CD4-positive, alpha-beta T cell (primary cell): ENCODE measurements around the gene MTX3. TPM values are rescaled to one million over a fixed set of nuclear protein-coding genes. Genes with fewer than 3 reads are reported as not detected.

ENCODE experiments used
- ATAC-seq: fragments of 200-7000 bp; cut with Tn5 transposase; one replicate; pipeline ENCODE4 v1.10.0; 2022; ENCODE audit warnings: mild to moderate bottlenecking; ENCODE audit not compliant: poor library complexity
- CTCF ChIA-PET: fragments of 350-600 bp; sonication (Branson Sonifier 250); formaldehyde crosslinking; loops from one replicate; lab custom pipeline; 2021; ENCODE audit warnings: antibody characterized with exemption, inconsistent platforms; lab: Charles Lee
- POLR2A ChIA-PET: fragments of 350-600 bp; sonication (Branson Sonifier 250); formaldehyde crosslinking; loops from one replicate; lab custom pipeline; 2021; ENCODE audit warnings: antibody characterized with exemption, inconsistent platforms; lab: Charles Lee
- DNase-seq, 14 experiments: peaks; one replicate each; pipeline ENCODE4 v3.0.0-alpha.2; 2013 to 2020; ENCODE audit warnings: mixed read lengths in 2 of 14
- H3K27ac ChIP-seq, 2 donors: one replicate each; pipeline versions ENCODE4 v1.5.1 to v1.7.0; 2013; ENCODE audit warnings: low read length in 2 of 2, low read depth in 1 of 2, mild to moderate bottlenecking in 1 of 2
- H3K27me3 ChIP-seq, 2 experiments: 1 replicate in 1 of 2; 2 replicates in 1 of 2; pipeline versions ENCODE4 v1.6.1 to v1.7.0; 2013; ENCODE audit warnings: low read length in 2 of 2, control low read depth in 1 of 2, mild to moderate bottlenecking in 1 of 2, moderate library complexity in 1 of 2; ENCODE audit not compliant: insufficient read depth in 2 of 2, control insufficient read depth in 1 of 2
- H3K36me3 ChIP-seq: one replicate; pipeline ENCODE4 v1.6.1; 2013; ENCODE audit warnings: low read length, control low read depth; ENCODE audit not compliant: insufficient read depth
- H3K4me1 ChIP-seq: one replicate; pipeline ENCODE4 v1.6.1; 2013; ENCODE audit warnings: low read length, control low read depth; ENCODE audit not compliant: insufficient read depth
- H3K4me3 ChIP-seq: one replicate; pipeline ENCODE4 v1.5.1; 2013; ENCODE audit warnings: mild to moderate bottlenecking, low read length, moderate library complexity
- H3K9me3 ChIP-seq, 2 experiments: 1 replicate in 1 of 2; 2 replicates in 1 of 2; pipeline versions ENCODE4 v1.6.1 to v1.7.0; 2013; ENCODE audit warnings: low read length in 2 of 2, mild to moderate bottlenecking in 2 of 2, control low read depth in 1 of 2, moderate library complexity in 1 of 2; ENCODE audit not compliant: control insufficient read depth in 1 of 2, insufficient read depth in 1 of 2
- H3K27ac Mint-ChIP-seq: one replicate; pipeline ENCODE4 v1.8.0; 2020; ENCODE audit warnings: mixed read lengths
- H3K27me3 Mint-ChIP-seq: one replicate; pipeline ENCODE4 v1.8.0; 2021; ENCODE audit warnings: mixed read lengths
- H3K36me3 Mint-ChIP-seq: one replicate; pipeline ENCODE4 v1.8.0; 2021; ENCODE audit warnings: low read depth, mixed read lengths
- H3K4me1 Mint-ChIP-seq: one replicate; pipeline ENCODE4 v1.8.0; 2021; ENCODE audit warnings: low read depth, mixed read lengths
- H3K4me3 Mint-ChIP-seq: one replicate; pipeline ENCODE4 v1.8.0; 2020; ENCODE audit warnings: mild to moderate bottlenecking, mixed read lengths
- H3K9me3 Mint-ChIP-seq: one replicate; pipeline ENCODE4 v1.8.0; 2020; ENCODE audit warnings: mixed read lengths
- intact Hi-C, 2 experiments: fragments of 100-400 bp; cut with DNase I in 1 of 2; cut with micrococcal nuclease in 1 of 2; formaldehyde crosslinking; loops; one replicate each; pipeline versions ENCODE4 v1.15.1 to v1.9.0; 2023 to 2025; cut with DNase I, micrococcal nuclease
- polyA plus RNA-seq, 2 donors: library from polyadenylated mRNA; unstranded; fragments of 120-200 nt; gene quantifications; one replicate each; pipeline ENCODE4 v1.2.1, GENCODE V29; 2013
- total RNA-seq, 174 experiments: library from RNA in 2 of 174; stranded (reverse) in 2 of 174; gene quantifications; one replicate each; pipeline ENCODE4 v1.2.3 and lab custom pipeline; 2021 to 2026
- TF ChIP-seq, protein P1 (sequence below): fragments of 200-600 bp; IDR thresholded peaks from one replicate; pipeline ENCODE4 v1.8.0; 2022; ENCODE audit warnings: antibody characterized with exemption, mild to moderate bottlenecking

The MTX3 gene, protein sequence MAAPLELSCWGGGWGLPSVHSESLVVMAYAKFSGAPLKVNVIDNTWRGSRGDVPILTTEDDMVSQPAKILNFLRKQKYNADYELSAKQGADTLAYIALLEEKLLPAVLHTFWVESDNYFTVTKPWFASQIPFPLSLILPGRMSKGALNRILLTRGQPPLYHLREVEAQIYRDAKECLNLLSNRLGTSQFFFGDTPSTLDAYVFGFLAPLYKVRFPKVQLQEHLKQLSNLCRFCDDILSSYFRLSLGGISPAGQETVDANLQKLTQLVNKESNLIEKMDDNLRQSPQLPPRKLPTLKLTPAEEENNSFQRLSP
- total RNA-seq (10 to 100 TPM; 25.6 to 26.5 TPM), total RNA-seq (lab: John Stamatoyannopoulos, UW) (24.0 to 162 (median 58.1) reads per million in 172 experiments)
- 18.4 TPM for polyA plus RNA-seq (2013, experiment 1 of 2)
- 20.0 TPM for polyA plus RNA-seq (2013, experiment 2 of 2)

DNA sequence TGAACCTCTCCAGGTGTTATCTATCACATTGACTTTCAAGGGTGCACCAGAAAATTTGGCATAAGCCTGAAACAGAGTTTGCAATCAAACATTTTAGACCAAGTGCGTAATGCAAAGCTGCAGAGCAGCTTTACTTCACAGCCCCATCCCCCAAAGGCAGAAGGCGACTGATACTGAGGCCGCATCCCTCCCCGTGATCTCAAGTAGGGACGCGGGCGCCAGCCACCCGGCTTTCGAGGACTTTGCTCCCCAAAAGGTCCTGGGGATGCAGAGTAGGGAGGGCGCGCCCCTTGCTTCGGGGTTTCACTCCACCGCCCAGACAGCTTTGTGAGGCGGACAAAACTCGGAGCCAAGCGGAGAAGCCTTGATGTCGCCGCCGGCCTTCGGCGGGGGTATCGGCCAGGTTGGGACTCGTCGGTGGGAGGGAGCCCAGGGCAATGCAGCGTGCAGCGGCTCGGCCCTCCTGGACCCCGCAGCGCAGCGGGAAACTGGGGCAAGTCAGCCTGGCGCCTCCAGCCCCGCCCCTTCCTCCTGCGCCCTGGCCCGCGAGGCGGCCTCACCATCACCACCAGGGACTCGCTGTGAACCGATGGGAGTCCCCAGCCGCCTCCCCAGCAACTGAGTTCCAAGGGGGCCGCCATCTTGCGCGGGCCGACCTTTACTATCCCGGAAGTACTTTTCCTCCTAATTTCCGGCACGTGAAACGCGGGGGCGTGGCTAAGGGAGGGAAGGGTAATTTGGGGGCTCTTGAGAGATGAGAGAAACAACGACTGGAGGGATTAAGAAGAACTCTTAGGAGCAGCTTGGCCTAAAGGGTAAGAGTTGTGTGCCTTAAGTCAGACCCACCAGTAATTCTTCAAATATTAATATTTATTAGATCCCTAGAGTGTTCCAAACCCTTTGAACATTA is at the start of gene MTX3:
Gene MTX3 (minus strand): TSS at position 665 of the 910 bp plus-strand sequence. CDS start 24 bp downstream, at position 641.
- Mint-ChIP-seq H3K27ac (peak within 1 kb of the TSS; percentile 92), H3K4me1 (peaks cover 18% of the 10 kb centered on the region), H3K4me3 (peak within 1 kb of the TSS; percentile 88), H3K27me3 (peaks cover 12% of the 10 kb centered on the region), H3K9me3 (no peaks in the 10 kb centered on the region), H3K36me3 (peaks cover 51% of the 10 kb centered on the region)
- intact Hi-C loops: loop anchor here (5.0 to 10.0 kb wide), 6 partner anchors 314 to 756 kb away; partner anchors contain the start of genes DHFR (in 1 of the 2), JMY (in 1 of the 2), MSH3 (in 1 of the 2) and TENT2 (in 1 of the 2)
- CTCF ChIA-PET: no interaction called here
- peak; percentile 95 for ATAC-seq
- DNase-seq: peak; percentile 75 to 94 (median 83)
- Histone ChIP-seq H3K4me3 (peak within 1 kb of the TSS; percentile 85), H3K27me3 (no peaks in the 10 kb centered on the region), H3K36me3 (peaks cover 24% of the 10 kb centered on the region), H3K27ac (peak within 1 kb of the TSS; percentile 59 to 68), H3K4me1 (peaks cover 17% of the 10 kb centered on the region), H3K9me3 (peaks cover 0 to 3% of the 10 kb centered on the region in 2 experiments)
- POLR2A ChIA-PET: interaction anchor here (1.0 to 2.5 kb wide), 3 partner anchors 10 to 496 kb away, joined by 3 to 22 read pairs (median 3); no protein-coding TSS in a partner anchor
- TF ChIP-seq, protein P1, sequence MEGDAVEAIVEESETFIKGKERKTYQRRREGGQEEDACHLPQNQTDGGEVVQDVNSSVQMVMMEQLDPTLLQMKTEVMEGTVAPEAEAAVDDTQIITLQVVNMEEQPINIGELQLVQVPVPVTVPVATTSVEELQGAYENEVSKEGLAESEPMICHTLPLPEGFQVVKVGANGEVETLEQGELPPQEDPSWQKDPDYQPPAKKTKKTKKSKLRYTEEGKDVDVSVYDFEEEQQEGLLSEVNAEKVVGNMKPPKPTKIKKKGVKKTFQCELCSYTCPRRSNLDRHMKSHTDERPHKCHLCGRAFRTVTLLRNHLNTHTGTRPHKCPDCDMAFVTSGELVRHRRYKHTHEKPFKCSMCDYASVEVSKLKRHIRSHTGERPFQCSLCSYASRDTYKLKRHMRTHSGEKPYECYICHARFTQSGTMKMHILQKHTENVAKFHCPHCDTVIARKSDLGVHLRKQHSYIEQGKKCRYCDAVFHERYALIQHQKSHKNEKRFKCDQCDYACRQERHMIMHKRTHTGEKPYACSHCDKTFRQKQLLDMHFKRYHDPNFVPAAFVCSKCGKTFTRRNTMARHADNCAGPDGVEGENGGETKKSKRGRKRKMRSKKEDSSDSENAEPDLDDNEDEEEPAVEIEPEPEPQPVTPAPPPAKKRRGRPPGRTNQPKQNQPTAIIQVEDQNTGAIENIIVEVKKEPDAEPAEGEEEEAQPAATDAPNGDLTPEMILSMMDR: no peak

DNA sequence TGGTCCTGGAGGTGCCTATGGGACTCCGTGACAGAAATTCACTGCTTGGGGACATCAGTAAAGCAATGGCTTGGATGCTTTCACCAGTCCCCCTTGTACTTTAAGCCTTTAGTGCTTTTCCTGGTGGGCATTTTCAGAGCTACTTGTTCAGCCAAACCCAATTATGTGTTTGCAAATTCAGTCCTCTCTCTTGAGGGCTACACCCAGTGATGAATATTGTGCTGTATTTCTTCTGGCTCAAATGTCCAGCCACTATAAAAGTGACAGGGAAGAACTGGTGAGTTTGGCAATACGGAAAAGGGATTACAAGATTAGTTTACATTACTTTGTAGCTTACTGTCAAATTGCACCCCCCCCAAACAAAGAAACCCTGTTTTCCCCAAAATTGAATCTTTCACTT is 48.6 kb upstream of the MTX3 start:
- H3K27ac ChIP-seq: no peak overlapping the region
- H3K27me3 Mint-ChIP-seq: peaks cover 86% of the 10 kb centered on the region
- ChIA-PET CTCF (no interaction called here), POLR2A (no interaction called here)
- ATAC-seq (no peak), DNase-seq (no peak)
- H3K9me3 ChIP-seq: no peaks in the 10 kb centered on the region
- H3K27ac Mint-ChIP-seq: no peak overlapping the region
- H3K4me1 Mint-ChIP-seq: peaks cover 4% of the 10 kb centered on the region
- peaks cover 25 to 36% of the 10 kb centered on the region in 2 experiments for H3K27me3 ChIP-seq
- no peaks in the 10 kb centered on the region for H3K36me3 Mint-ChIP-seq
- TF ChIP-seq, protein P1: no peak
- H3K4me1 ChIP-seq: peaks cover 6% of the 10 kb centered on the region
- H3K4me3 Mint-ChIP-seq: no peak overlapping the region
- H3K9me3 Mint-ChIP-seq: no peaks in the 10 kb centered on the region
- no peaks in the 10 kb centered on the region for H3K36me3 ChIP-seq
- no peak overlapping the region for H3K4me3 ChIP-seq
- intact Hi-C loops: no loop called here

DNA sequence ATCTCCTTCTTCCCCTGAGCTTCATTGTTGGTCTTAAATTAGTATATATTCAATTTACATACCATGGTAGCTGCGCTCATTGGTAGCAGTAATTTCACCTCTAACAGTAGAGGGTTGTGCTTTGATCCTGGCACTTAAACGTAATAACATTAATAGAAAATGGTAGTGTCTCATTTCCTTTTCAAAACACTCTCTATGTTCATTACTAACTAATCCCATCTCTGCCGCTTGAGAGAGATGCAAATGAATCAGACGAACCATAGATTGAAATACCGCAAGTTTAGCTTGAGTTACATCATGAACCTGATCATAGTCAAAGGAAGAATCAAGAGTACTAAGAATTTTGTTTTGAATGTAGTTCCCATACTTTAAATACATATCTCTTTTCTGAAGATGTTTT is 46.3 kb upstream of the MTX3 start:
- Histone ChIP-seq H3K9me3 (no peaks in the 10 kb centered on the region), H3K27ac (no peak overlapping the region), H3K36me3 (no peaks in the 10 kb centered on the region), H3K4me3 (no peak overlapping the region), H3K27me3 (peaks cover 35 to 52% of the 10 kb centered on the region in 2 experiments), H3K4me1 (peaks cover 7% of the 10 kb centered on the region)
- Mint-ChIP-seq H3K4me3 (no peak overlapping the region), H3K27ac (no peak overlapping the region), H3K27me3 (peaks cover 91% of the 10 kb centered on the region), H3K36me3 (no peaks in the 10 kb centered on the region), H3K4me1 (peaks cover 10% of the 10 kb centered on the region), H3K9me3 (no peaks in the 10 kb centered on the region)
- DNase-seq: no peak
- intact Hi-C loops: no loop called here
- ATAC-seq: no peak
- ChIA-PET CTCF (no interaction called here), POLR2A (no interaction called here)
- TF ChIP-seq, protein P1: no peak
